GM13976 (cell line): Measurements from ENCODE around the gene GTF3C1.

Experiments
- DNase-seq: peaks from one replicate; pipeline ENCODE4 v3.0.0; 2012; ENCODE audit warnings: low spot score
- CTCF ChIP-seq: IDR thresholded peaks from 2 replicates; pipeline ENCODE4 v1.5.1; 2012; ENCODE audit warnings: borderline replicate concordance, mild to moderate bottlenecking; ENCODE audit not compliant: insufficient read depth; ENCODE audit errors: extremely low read depth, missing control alignments, control extremely low read depth
- in situ Hi-C: fragments of 300-500 bp; cut with MboI; formaldehyde crosslinking; loops from one replicate; pipeline ENCODE4 v1.12.0; 2022; ENCODE audit warnings: low sequenced_read_pairs, mixed read lengths, inconsistent platforms; ENCODE audit not compliant: unreplicated experiment

GTF3C1 gene

GRCh38 chr16:27476240-27476639, 73.5 kb downstream of the GTF3C1 start:
- TF ChIP-seq CTCF, result no peak
- DNase-seq, result no peak
- in situ Hi-C loops, result no loop called here

- no peak for TF ChIP-seq CTCF
- no peak for DNase-seq
- in situ Hi-C loops, result no loop called here
Observed at GRCh38 chr16:27475561-27475960, 74.2 kb downstream of the GTF3C1 start.

DNA sequence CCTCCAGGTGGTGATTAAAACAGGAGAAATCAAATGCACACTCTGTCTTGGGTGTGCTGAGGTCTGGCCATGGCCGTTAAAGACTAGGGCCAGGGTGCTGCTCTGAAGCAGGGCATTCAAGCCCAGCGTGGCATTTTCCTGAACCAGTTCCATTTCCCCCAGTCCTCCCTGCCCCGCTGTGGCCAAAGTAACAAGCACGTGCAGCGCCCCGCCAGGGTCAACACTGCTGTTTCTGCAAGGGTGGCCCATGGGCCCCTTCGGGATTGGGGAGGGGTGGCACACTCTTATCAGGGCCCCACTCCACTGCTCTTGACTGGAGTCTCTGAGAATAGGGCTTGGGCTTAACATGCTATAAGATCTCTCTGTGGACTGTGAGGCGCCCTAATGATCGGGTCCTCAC, 74.8 kb downstream of the GTF3C1 start:
- no peak for TF ChIP-seq CTCF
- in situ Hi-C loops, result loop anchor here (25.0 kb wide), 1 partner anchor 1638 kb away; no protein-coding TSS in a partner anchor
- no peak for DNase-seq

DNA sequence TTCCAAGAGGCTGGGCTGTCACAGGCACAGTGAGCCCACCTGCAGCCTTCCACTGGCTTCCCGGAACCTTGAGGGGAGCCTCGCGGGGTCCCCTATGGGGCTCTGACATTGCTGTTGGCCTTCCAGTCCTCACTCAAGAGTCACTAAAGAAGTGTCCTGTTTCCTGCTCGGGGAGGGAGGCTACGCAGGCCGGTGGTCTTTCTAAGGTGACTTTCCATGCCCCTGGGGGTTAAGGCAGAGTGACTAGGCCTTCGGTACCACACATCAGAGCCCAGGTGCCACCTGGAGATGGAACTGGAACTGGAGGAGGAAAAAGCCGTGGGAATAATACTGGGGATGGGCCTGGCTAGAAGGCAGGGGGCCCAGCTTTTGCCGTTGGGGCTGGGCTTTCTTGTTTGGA, 75.7 kb downstream of the GTF3C1 start:
- no peak for DNase-seq
- in situ Hi-C loops, result loop anchor here (25.0 kb wide), 1 partner anchor 1637 kb away; no protein-coding TSS in a partner anchor
- TF ChIP-seq CTCF, result no peak

DNA sequence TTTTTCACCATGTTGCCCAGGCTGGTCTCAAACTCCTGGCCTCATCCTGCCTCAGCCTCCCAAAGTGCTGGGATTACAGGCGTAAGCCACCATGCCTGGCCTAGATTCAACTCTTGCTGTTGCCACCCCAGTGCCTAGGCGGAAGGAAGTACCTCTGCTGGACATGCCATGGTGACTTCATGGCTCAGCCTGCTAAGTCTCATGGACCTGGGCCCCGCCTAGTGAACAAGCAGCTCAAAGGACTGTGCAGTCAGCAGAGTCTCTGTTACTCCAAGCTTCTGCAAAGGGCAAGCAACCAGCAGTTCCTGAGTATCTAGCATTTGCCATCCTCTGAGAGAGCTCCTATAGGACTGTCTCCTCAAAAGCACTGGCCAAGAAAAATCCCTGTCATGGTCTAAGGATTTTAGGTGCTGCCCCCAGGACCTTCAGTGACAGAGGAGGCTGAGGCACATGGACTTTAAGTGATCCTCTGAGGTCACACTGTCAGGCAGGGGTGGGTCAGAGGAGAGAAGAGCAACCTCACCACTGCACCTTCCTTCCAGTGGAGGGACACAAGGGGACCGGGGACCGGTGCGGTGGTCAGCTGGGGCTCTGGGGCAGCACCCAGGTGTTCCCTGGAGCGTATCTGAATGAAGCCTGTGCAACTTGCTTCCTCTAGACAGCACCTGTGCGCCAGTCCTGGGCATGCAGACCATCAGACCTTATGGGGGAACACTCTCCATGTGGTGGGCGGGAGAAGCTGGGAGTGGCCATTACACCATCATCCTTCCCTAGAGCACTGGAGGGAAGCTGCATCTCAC, 76.4 kb downstream of the GTF3C1 start:
- TF ChIP-seq CTCF, result no peak
- in situ Hi-C loops, result loop anchor here (25.0 kb wide), 1 partner anchor 1636 kb away; no protein-coding TSS in a partner anchor
- no peak for DNase-seq

DNA sequence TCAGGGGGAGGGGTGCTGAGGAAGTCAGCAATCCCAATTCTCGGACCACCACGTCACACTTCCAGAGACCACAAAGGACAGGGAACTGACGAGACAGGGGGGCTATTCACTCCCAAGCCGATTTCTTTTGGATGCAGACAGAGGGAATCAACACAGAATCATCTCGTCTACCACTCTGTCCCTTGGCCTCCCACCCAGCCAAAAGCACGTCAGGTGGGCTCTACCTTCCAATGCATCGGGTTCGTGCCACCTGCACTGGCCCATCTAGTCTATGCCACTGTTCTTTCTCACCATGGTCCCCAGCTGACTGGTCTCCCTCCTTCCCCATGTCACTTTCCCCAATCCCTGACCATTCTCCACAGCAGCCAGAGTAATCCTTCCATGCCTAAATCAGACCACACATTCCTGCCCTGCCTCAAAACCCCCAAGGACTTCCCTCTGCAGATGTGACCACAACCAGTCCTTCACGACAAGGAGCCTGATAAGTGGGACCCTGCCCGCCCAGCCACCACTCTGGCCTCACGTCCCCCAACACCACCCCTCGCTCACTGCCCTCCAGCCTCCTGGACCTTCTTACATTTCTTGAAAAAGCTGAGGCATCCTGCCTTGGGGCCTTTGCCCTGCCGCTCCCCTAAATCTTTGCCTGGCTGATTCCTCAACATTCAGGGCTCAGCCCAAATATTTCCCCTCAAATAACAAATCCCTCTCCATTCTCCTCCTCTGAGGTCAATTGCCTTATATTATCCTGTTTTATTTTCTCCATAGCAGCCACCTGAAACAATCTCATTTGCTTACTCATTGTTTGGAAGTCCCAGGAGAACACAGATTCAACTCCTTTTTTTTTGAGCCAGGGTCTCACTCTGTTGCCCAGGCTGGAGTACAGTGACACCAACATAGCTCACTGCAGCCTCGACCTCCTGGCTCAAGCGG, 77.4 kb downstream of the GTF3C1 start:
- in situ Hi-C loops, result loop anchor here (25.0 kb wide), 1 partner anchor 1635 kb away; no protein-coding TSS in a partner anchor
- DNase-seq, result no peak
- no peak for TF ChIP-seq CTCF
